Measurements from ENCODE around the gene HIBADH. TPM values are rescaled to one million over a fixed set of nuclear protein-coding genes. Genes with fewer than 3 reads are reported as not detected.

The HIBADH gene
- total RNA-seq, 1 experiment from 2014 or later = 23.2 TPM

DNA sequence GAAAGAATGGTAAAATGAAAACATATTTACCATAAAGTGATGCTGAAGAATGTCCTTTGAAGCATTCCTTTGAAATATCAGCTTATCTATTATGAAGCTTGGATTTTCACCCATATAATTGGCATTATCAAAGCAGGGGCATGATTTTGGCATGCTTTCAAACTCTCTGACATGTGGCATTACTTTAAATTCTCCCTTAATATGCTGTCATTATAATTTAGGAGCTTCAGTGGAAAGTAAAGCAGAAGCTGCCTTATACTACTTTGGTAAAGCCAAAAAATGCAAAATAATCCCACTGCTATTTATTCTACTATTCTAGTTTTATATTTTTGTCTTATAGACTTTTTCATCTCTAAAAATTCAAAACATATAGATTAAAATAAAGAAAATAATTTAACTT lies 28.0 kb upstream of the HIBADH start:
- TF ChIP-seq, protein P1, sequence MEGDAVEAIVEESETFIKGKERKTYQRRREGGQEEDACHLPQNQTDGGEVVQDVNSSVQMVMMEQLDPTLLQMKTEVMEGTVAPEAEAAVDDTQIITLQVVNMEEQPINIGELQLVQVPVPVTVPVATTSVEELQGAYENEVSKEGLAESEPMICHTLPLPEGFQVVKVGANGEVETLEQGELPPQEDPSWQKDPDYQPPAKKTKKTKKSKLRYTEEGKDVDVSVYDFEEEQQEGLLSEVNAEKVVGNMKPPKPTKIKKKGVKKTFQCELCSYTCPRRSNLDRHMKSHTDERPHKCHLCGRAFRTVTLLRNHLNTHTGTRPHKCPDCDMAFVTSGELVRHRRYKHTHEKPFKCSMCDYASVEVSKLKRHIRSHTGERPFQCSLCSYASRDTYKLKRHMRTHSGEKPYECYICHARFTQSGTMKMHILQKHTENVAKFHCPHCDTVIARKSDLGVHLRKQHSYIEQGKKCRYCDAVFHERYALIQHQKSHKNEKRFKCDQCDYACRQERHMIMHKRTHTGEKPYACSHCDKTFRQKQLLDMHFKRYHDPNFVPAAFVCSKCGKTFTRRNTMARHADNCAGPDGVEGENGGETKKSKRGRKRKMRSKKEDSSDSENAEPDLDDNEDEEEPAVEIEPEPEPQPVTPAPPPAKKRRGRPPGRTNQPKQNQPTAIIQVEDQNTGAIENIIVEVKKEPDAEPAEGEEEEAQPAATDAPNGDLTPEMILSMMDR (conservative IDR thresholded peaks at IDR 0.05) = no peak
- no peaks in the 10 kb centered on the region for H4K20me1 ChIP-seq (ENCODE audit: control insufficient read depth, insufficient read depth, insufficient read length)

More for the DNA sequence above, 28.0 kb upstream of the HIBADH start:
- Histone ChIP-seq H3K79me2 (ENCODE audit: insufficient read depth, low read length) (no peaks in the 10 kb centered on the region), H3T11ph (ENCODE audit: low read length) (no peak overlapping the region), H3K18ac (ENCODE audit: insufficient read length, low read depth, low read length) (no peak overlapping the region), H3K4me1 (ENCODE audit: insufficient read depth, low read length) (peaks cover 3% of the 10 kb centered on the region; the same call in 1 of the 2 replicates), H4K8ac (replicated peaks; ENCODE audit: insufficient read length, low read depth, low read length) (no peak overlapping the region), H3K27me3 (ENCODE audit: insufficient read depth, low read length) (no peaks in the 10 kb centered on the region), H2AFZ (ENCODE audit: low read length) (no peak overlapping the region), H4K5ac (ENCODE audit: insufficient read length, low read depth, low read length) (no peak overlapping the region), H2BK20ac (ENCODE audit: low read depth, low read length, poor library complexity, severe bottlenecking) (no peak overlapping the region), H2BK120ac (ENCODE audit: low read depth, low read length, poor library complexity, severe bottlenecking) (no peak overlapping the region), H2BK12ac (ENCODE audit: insufficient read length, low read depth, low read length) (no peak overlapping the region), H3K56ac (ENCODE audit: insufficient read length, low read depth, low read length) (no peak overlapping the region), H3K27ac (ENCODE audit: insufficient read length, low read depth, low read length) (no peak overlapping the region), H3K9me3 (ENCODE audit: control insufficient read depth, low read depth, low read length) (no peaks in the 10 kb centered on the region), H3K9ac (ENCODE audit: extremely low read depth, insufficient read length, low read length) (no peak overlapping the region), H3K23ac (ENCODE audit: insufficient read length, low read depth, low read length) (no peak overlapping the region), H2BK5ac (ENCODE audit: insufficient read length, low read length) (no peak overlapping the region), H2BK15ac (ENCODE audit: low read depth, low read length) (no peak overlapping the region), H4K91ac (ENCODE audit: insufficient read length, low read depth, low read length) (no peak overlapping the region), H3K4ac (ENCODE audit: low read depth, low read length) (no peak overlapping the region), H3K79me1 (ENCODE audit: insufficient read depth, low read depth, low read length, poor library complexity, severe bottlenecking) (no peaks in the 10 kb centered on the region), H3K14ac (ENCODE audit: insufficient read depth, low read length) (no peak overlapping the region), H3K23me2 (ENCODE audit: insufficient read length, low read depth, low read length, poor library complexity, severe bottlenecking) (no peaks in the 10 kb centered on the region), H3K4me2 (ENCODE audit: insufficient read depth, insufficient read length, low read length) (no peak overlapping the region), H2AK5ac (ENCODE audit: insufficient read length, low read length) (no peak overlapping the region)
- Mint-ChIP-seq H3K4me1 (peaks cover 7 to 8% of the 10 kb centered on the region in 2 experiments), H3K27me3 (ENCODE audit: low read depth) (no peaks in the 10 kb centered on the region), H3K36me3 (ENCODE audit: insufficient read depth in 1 of 3, low read depth in 3 of 3) (peaks cover 0 to 5% (median 0%) of the 10 kb centered on the region in 3 experiments; a peak in 1 of 7 replicates), H3K4me3 (no peak overlapping the region), H3K27ac (no peak overlapping the region), H3K9me3 (peaks cover 0 to 7% of the 10 kb centered on the region in 2 experiments; a peak in 2 of 5 replicates)
- no peak for DNase-seq

All from H9 (cell line).